Sigmoid colon (tissue), 7 donors: ENCODE measurements around the gene GBP3. TPM values are rescaled to one million over a fixed set of nuclear protein-coding genes. Genes with fewer than 3 reads are reported as not detected.

Source experiments
- DNase-seq: peaks from one replicate; pipeline ENCODE4 v3.0.0-alpha.2; 2019
- H3K27ac ChIP-seq, 4 donors: fragments of 200-600 bp; sonication (generic); one replicate each; pipeline ENCODE4 v1.5.1; 2016 to 2019; ENCODE audit warnings: mild to moderate bottlenecking in 1 of 4
- H3K27me3 ChIP-seq, 3 donors: fragments of 200-600 bp; sonication (generic); one replicate each; pipeline ENCODE4 v1.5.1; 2019; ENCODE audit warnings: mild to moderate bottlenecking in 1 of 3
- H3K36me3 ChIP-seq, 4 donors: fragments of 200-600 bp; sonication (generic); one replicate each; pipeline ENCODE4 v1.5.1; 2016 to 2019
- H3K4me1 ChIP-seq, 4 donors: fragments of 200-600 bp; sonication (generic); one replicate each; pipeline ENCODE4 v1.5.1; 2017 to 2019
- H3K4me3 ChIP-seq, 4 donors: fragments of 200-600 bp; sonication (generic); one replicate each; pipeline ENCODE4 v1.5.1; 2017 to 2019; ENCODE audit warnings: mild to moderate bottlenecking in 2 of 4, moderate library complexity in 1 of 4
- H3K9me3 ChIP-seq, 4 donors: fragments of 200-600 bp in 3 of 4; sonication (generic) in 3 of 4; one replicate each; pipeline versions ENCODE4 v1.5.1 to v1.6.1; 2013 to 2019
- CTCF ChIP-seq, 4 experiments: fragments of 450-650 bp in 3 of 4; fragments of 200-600 bp in 1 of 4; IDR thresholded peaks; one replicate each; pipeline ENCODE4 v1.5.1; 2016 to 2019; ENCODE audit warnings: antibody characterized with exemption in 4 of 4, mild to moderate bottlenecking in 3 of 4, moderate library complexity in 2 of 4
- EP300 ChIP-seq, 4 donors: sonication (generic); formaldehyde crosslinking; IDR thresholded peaks; one replicate each; pipeline ENCODE4 v1.6.1; 2017; ENCODE audit warnings: antibody characterized with exemption in 4 of 4
- POLR2A ChIP-seq, 2 donors: fragments of 450-650 bp; IDR thresholded peaks; one replicate each; pipeline ENCODE4 v1.6.1; 2016; ENCODE audit warnings: antibody characterized with exemption in 2 of 2, mild to moderate bottlenecking in 2 of 2, moderate library complexity in 2 of 2
- POLR2AphosphoS5 ChIP-seq, 4 donors: sonication (generic); formaldehyde crosslinking; IDR thresholded peaks; one replicate each; pipeline ENCODE4 v1.6.1; 2017; ENCODE audit warnings: antibody characterized with exemption in 4 of 4
- WGBS, 2 donors: extraction: QIAGEN DNeasy Blood & Tissue Kit; methylation state at CpG; one replicate each; pipeline ENCODE4 v1.1.7; 2013; 5-methylcytosine and 5-hydroxymethylcytosine counted together
- intact Hi-C: fragments of 100-400 bp; cut with DNase I; formaldehyde crosslinking; loops from one replicate; pipeline ENCODE4 v1.15.1; 2023
- polyA plus RNA-seq, 3 donors: library from polyadenylated mRNA; stranded (reverse); fragments of 200-250 nt; gene quantifications; one replicate each; pipeline ENCODE4 v1.2.3, GENCODE V29; 2013
- total RNA-seq, 4 donors: library from RNA; depleted of rRNA; stranded (reverse); fragments of >200 nt; gene quantifications; one replicate each; pipeline ENCODE4 v1.1.0, GENCODE V29; 2016
- donor health status: healthy with polysubstance abuse.
- donor health status: Bipolar disorder and iron deficiency.
- donor health status: healthy.

The GBP3 gene
- total and polyA plus RNA-seq, 7 donors: 6.4 to 66.4 (median 19.6) TPM

- peaks cover 0 to 6% (median 0%) of the 10 kb centered on the region in 4 donors for H3K36me3 ChIP-seq
- H3K4me3 ChIP-seq: no peak overlapping the region
- no peak overlapping the region for H3K27ac ChIP-seq
- DNase-seq: no peak
- H3K4me1 ChIP-seq: no peaks in the 10 kb centered on the region
- TF ChIP-seq POLR2AphosphoS5 (IDR thresholded peaks at IDR 0.05) (no peak), CTCF (IDR thresholded peaks at IDR 0.05) (no peak), POLR2A (IDR thresholded peaks at IDR 0.05) (no peak), EP300 (IDR thresholded peaks at IDR 0.05) (no peak)
- no peaks in the 10 kb centered on the region for H3K9me3 ChIP-seq
- WGBS, 2 donors: 27 to 61% methylated on average over 2 of the region's 2 CpGs
- no peaks in the 10 kb centered on the region for H3K27me3 ChIP-seq
- intact Hi-C loops: no loop called here
These were observed 22.5 kb upstream of the GBP3 start for GRCh38 chr1:89044970-89045721.

GRCh38 chr1:89043940-89044339 is 21.3 kb upstream of the GBP3 start:
- H3K36me3 ChIP-seq: no peaks in the 10 kb centered on the region
- no peak overlapping the region for H3K4me3 ChIP-seq
- no peaks in the 10 kb centered on the region for H3K9me3 ChIP-seq
- DNase-seq: no peak
- 84 to 88% methylated on average over 5 of the region's 5 CpGs for WGBS, 2 donors
- H3K27ac ChIP-seq: no peak overlapping the region
- no peaks in the 10 kb centered on the region for H3K4me1 ChIP-seq
- intact Hi-C loops: no loop called here
- TF ChIP-seq POLR2AphosphoS5 (IDR thresholded peaks at IDR 0.05) (no peak), EP300 (IDR thresholded peaks at IDR 0.05) (no peak), CTCF (IDR thresholded peaks at IDR 0.05) (no peak), POLR2A (IDR thresholded peaks at IDR 0.05) (no peak)
- H3K27me3 ChIP-seq: no peaks in the 10 kb centered on the region

GRCh38 chr1:89042491-89042890 is 19.8 kb upstream of the GBP3 start:
- no peak for DNase-seq
- WGBS, 2 donors: 97% methylated on average over 7 of the region's 7 CpGs
- intact Hi-C loops: no loop called here
- Histone ChIP-seq H3K4me1 (no peaks in the 10 kb centered on the region), H3K9me3 (no peaks in the 10 kb centered on the region), H3K27me3 (no peaks in the 10 kb centered on the region), H3K27ac (no peak overlapping the region), H3K36me3 (no peaks in the 10 kb centered on the region), H3K4me3 (no peak overlapping the region)
- no peak for TF ChIP-seq POLR2A (IDR thresholded peaks at IDR 0.05)
- TF ChIP-seq CTCF (IDR thresholded peaks at IDR 0.05): no peak
- TF ChIP-seq EP300 (IDR thresholded peaks at IDR 0.05): no peak
- TF ChIP-seq POLR2AphosphoS5 (IDR thresholded peaks at IDR 0.05): no peak

- H3K27me3 ChIP-seq: no peaks in the 10 kb centered on the region
- no peak for TF ChIP-seq POLR2A (IDR thresholded peaks at IDR 0.05)
- TF ChIP-seq CTCF (IDR thresholded peaks at IDR 0.05): no peak
- no peaks in the 10 kb centered on the region for H3K9me3 ChIP-seq
- intact Hi-C loops: no loop called here
- H3K36me3 ChIP-seq: no peaks in the 10 kb centered on the region
- no peak overlapping the region for H3K27ac ChIP-seq
- WGBS, 2 donors: 95 to 98% methylated on average over 1 of the region's 1 CpG
- DNase-seq: no peak
- no peaks in the 10 kb centered on the region for H3K4me1 ChIP-seq
- H3K4me3 ChIP-seq: no peak overlapping the region
These were observed 19.1 kb upstream of the GBP3 start for GRCh38 chr1:89041721-89042120.
